Measurements from ENCODE around the gene GPR156.
"Not testable (repeated sequence)": the region's sequence is repeated elsewhere in the genome, so short reads cannot be mapped to it uniquely, and the experiment has no call there.

GPR156 gene

GRCh38 chr3:120170223-120170622 is 114.8 kb downstream of the GPR156 start:
- Mint-ChIP-seq H3K27me3 (ENCODE audit: low read depth) (peaks cover 3% of the 10 kb centered on the region), H3K4me3 (no peak overlapping the region), H3K9me3 (no peaks in the 10 kb centered on the region), H3K27ac (no peak overlapping the region), H3K36me3 (ENCODE audit: low read depth) (no peaks in the 10 kb centered on the region), H3K4me1 (ENCODE audit: low read depth) (no peaks in the 10 kb centered on the region)

GRCh38 chr3:120169407-120169806 is 115.6 kb downstream of the GPR156 start:
- H3K4me1 Mint-ChIP-seq (ENCODE audit: low read depth) = no peaks in the 10 kb centered on the region
- no peak overlapping the region for H3K27ac Mint-ChIP-seq
- H3K4me3 Mint-ChIP-seq = no peak overlapping the region
- H3K36me3 Mint-ChIP-seq (ENCODE audit: low read depth) = no peaks in the 10 kb centered on the region
- peaks cover 3% of the 10 kb centered on the region for H3K27me3 Mint-ChIP-seq (ENCODE audit: low read depth)
- no peaks in the 10 kb centered on the region for H3K9me3 Mint-ChIP-seq

GRCh38 chr3:120168611-120169010 is 116.4 kb downstream of the GPR156 start:
- no peak overlapping the region for H3K27ac Mint-ChIP-seq
- no peaks in the 10 kb centered on the region for H3K36me3 Mint-ChIP-seq (ENCODE audit: low read depth)

GRCh38 chr3:120168038-120168437 is 117.0 kb downstream of the GPR156 start:
- H3K4me1 Mint-ChIP-seq (ENCODE audit: low read depth) = no peaks in the 10 kb centered on the region
- H3K9me3 Mint-ChIP-seq = no peaks in the 10 kb centered on the region
- no peak overlapping the region for H3K27ac Mint-ChIP-seq

More at GRCh38 chr3:120168611-120169010, 116.4 kb downstream of the GPR156 start:
- Mint-ChIP-seq H3K9me3 (no peaks in the 10 kb centered on the region), H3K4me3 (no peak overlapping the region), H3K27me3 (ENCODE audit: low read depth) (peaks cover 3% of the 10 kb centered on the region), H3K4me1 (ENCODE audit: low read depth) (no peaks in the 10 kb centered on the region)

GRCh38 chr3:120167488-120167887 is 117.5 kb downstream of the GPR156 start:
- Mint-ChIP-seq H3K9me3 (no peaks in the 10 kb centered on the region), H3K27me3 (ENCODE audit: low read depth) (peaks cover 8% of the 10 kb centered on the region), H3K27ac (no peak overlapping the region), H3K4me1 (ENCODE audit: low read depth) (no peaks in the 10 kb centered on the region), H3K4me3 (no peak overlapping the region), H3K36me3 (ENCODE audit: low read depth) (no peaks in the 10 kb centered on the region)

More at GRCh38 chr3:120168038-120168437, 117.0 kb downstream of the GPR156 start:
- H3K36me3 Mint-ChIP-seq (ENCODE audit: low read depth) = no peaks in the 10 kb centered on the region
- H3K27me3 Mint-ChIP-seq (ENCODE audit: low read depth) = peaks cover 8% of the 10 kb centered on the region
- H3K4me3 Mint-ChIP-seq = no peak overlapping the region

- no peaks in the 10 kb centered on the region for H3K4me1 Mint-ChIP-seq (ENCODE audit: low read depth)
- H3K36me3 Mint-ChIP-seq (ENCODE audit: low read depth) = no peaks in the 10 kb centered on the region
- no peak overlapping the region for H3K27ac Mint-ChIP-seq
- H3K27me3 Mint-ChIP-seq (ENCODE audit: low read depth) = peaks cover 17% of the 10 kb centered on the region
- no peak overlapping the region for H3K4me3 Mint-ChIP-seq
- H3K9me3 Mint-ChIP-seq = no peaks in the 10 kb centered on the region
These were observed 121.2 kb downstream of the GPR156 start for GRCh38 chr3:120163816-120164215.

GRCh38 chr3:120163026-120163425 is 122.0 kb downstream of the GPR156 start:
- Mint-ChIP-seq H3K4me3 (no peak overlapping the region), H3K9me3 (no peaks in the 10 kb centered on the region), H3K27me3 (ENCODE audit: low read depth) (peaks cover 17% of the 10 kb centered on the region), H3K36me3 (ENCODE audit: low read depth) (no peaks in the 10 kb centered on the region), H3K27ac (no peak overlapping the region), H3K4me1 (ENCODE audit: low read depth) (no peaks in the 10 kb centered on the region)

GRCh38 chr3:120162400-120162799 is 122.6 kb downstream of the GPR156 start:
- Mint-ChIP-seq H3K4me1 (ENCODE audit: low read depth) (no peaks in the 10 kb centered on the region), H3K27me3 (ENCODE audit: low read depth) (peaks cover 17% of the 10 kb centered on the region), H3K9me3 (no peaks in the 10 kb centered on the region), H3K4me3 (no peak overlapping the region), H3K36me3 (ENCODE audit: low read depth) (no peaks in the 10 kb centered on the region), H3K27ac (no peak overlapping the region)

- Mint-ChIP-seq H3K36me3 (ENCODE audit: low read depth) (no peaks in the 10 kb centered on the region), H3K4me3 (no peak overlapping the region), H3K4me1 (ENCODE audit: low read depth) (no peaks in the 10 kb centered on the region), H3K27ac (no peak overlapping the region), H3K9me3 (no peaks in the 10 kb centered on the region), H3K27me3 (ENCODE audit: low read depth) (peaks cover 17% of the 10 kb centered on the region)
These were observed 123.1 kb downstream of the GPR156 start for GRCh38 chr3:120161902-120162301.

GRCh38 chr3:120160050-120160449 is 125.0 kb downstream of the GPR156 start:
- Mint-ChIP-seq H3K9me3 (peaks cover 11% of the 10 kb centered on the region), H3K36me3 (ENCODE audit: low read depth) (peaks cover 7% of the 10 kb centered on the region), H3K27me3 (ENCODE audit: low read depth) (peaks cover 17% of the 10 kb centered on the region), H3K27ac (no peak overlapping the region), H3K4me1 (ENCODE audit: low read depth) (no peaks in the 10 kb centered on the region), H3K4me3 (no peak overlapping the region)

- H3K27ac Mint-ChIP-seq = no peak overlapping the region
- peaks cover 9% of the 10 kb centered on the region for H3K36me3 Mint-ChIP-seq (ENCODE audit: low read depth)
- peaks cover 27% of the 10 kb centered on the region for H3K9me3 Mint-ChIP-seq
- no peaks in the 10 kb centered on the region for H3K4me1 Mint-ChIP-seq (ENCODE audit: low read depth)
- peaks cover 12% of the 10 kb centered on the region for H3K27me3 Mint-ChIP-seq (ENCODE audit: low read depth)
- no peak overlapping the region for H3K4me3 Mint-ChIP-seq
These were observed 127.3 kb downstream of the GPR156 start for GRCh38 chr3:120157681-120158080.

GRCh38 chr3:120157113-120157512 is 127.9 kb downstream of the GPR156 start:
- Mint-ChIP-seq H3K9me3 (peaks cover 27% of the 10 kb centered on the region), H3K36me3 (ENCODE audit: low read depth) (peaks cover 9% of the 10 kb centered on the region), H3K27me3 (ENCODE audit: low read depth) (peaks cover 8% of the 10 kb centered on the region), H3K4me3 (no peak overlapping the region), H3K4me1 (ENCODE audit: low read depth) (no peaks in the 10 kb centered on the region), H3K27ac (no peak overlapping the region)

GRCh38 chr3:120156699-120157098 is 128.3 kb downstream of the GPR156 start:
- no peak overlapping the region for H3K27ac Mint-ChIP-seq
- H3K36me3 Mint-ChIP-seq (ENCODE audit: low read depth) = peaks cover 9% of the 10 kb centered on the region
- peaks cover 6% of the 10 kb centered on the region for H3K27me3 Mint-ChIP-seq (ENCODE audit: low read depth)
- no peak overlapping the region for H3K4me3 Mint-ChIP-seq
- peaks cover 27% of the 10 kb centered on the region for H3K9me3 Mint-ChIP-seq
- H3K4me1 Mint-ChIP-seq (ENCODE audit: low read depth) = no peaks in the 10 kb centered on the region

GRCh38 chr3:120155694-120156093 is 129.3 kb downstream of the GPR156 start:
- H3K27ac Mint-ChIP-seq = not testable (repeated sequence)

GRCh38 chr3:120155108-120155507 is 129.9 kb downstream of the GPR156 start:
- peaks cover 9% of the 10 kb centered on the region for H3K36me3 Mint-ChIP-seq (ENCODE audit: low read depth)
- H3K27me3 Mint-ChIP-seq (ENCODE audit: low read depth) = no peaks in the 10 kb centered on the region
- no peak overlapping the region for H3K27ac Mint-ChIP-seq
- no peaks in the 10 kb centered on the region for H3K4me1 Mint-ChIP-seq (ENCODE audit: low read depth)
- H3K4me3 Mint-ChIP-seq = no peak overlapping the region
- H3K9me3 Mint-ChIP-seq = peaks cover 27% of the 10 kb centered on the region

More at GRCh38 chr3:120155694-120156093, 129.3 kb downstream of the GPR156 start:
- H3K4me3 Mint-ChIP-seq; H3K36me3 Mint-ChIP-seq (ENCODE audit: low read depth); H3K4me1 Mint-ChIP-seq (ENCODE audit: low read depth); H3K27me3 Mint-ChIP-seq (ENCODE audit: low read depth): not testable (repeated sequence)
- peaks cover 27% of the 10 kb centered on the region for H3K9me3 Mint-ChIP-seq

- H3K9me3 Mint-ChIP-seq = peaks cover 27% of the 10 kb centered on the region
- H3K27ac Mint-ChIP-seq = no peak overlapping the region
- peaks cover 2% of the 10 kb centered on the region for H3K4me1 Mint-ChIP-seq (ENCODE audit: low read depth)
- H3K27me3 Mint-ChIP-seq (ENCODE audit: low read depth) = no peaks in the 10 kb centered on the region
- no peak overlapping the region for H3K4me3 Mint-ChIP-seq
- peaks cover 9% of the 10 kb centered on the region for H3K36me3 Mint-ChIP-seq (ENCODE audit: low read depth)
These were observed 131.7 kb downstream of the GPR156 start for GRCh38 chr3:120153294-120153693.

Data from T-helper 1 cell treated with Interleukin-12 subunit alpha and Interleukin-12 subunit beta and Interleukin-4 antibody, amounts not matched to agents 30 μg/mL and 1 μg/mL, for 36 hours (primary cell).